Fibroblast of the aortic adventitia (primary cell): Measurements from ENCODE around the gene SPARCL1. TPM values are rescaled to one million over a fixed set of nuclear protein-coding genes. Genes with fewer than 3 reads are reported as not detected.

Experiments
- DNase-seq: peaks from one replicate; pipeline ENCODE4 v3.0.0-alpha.2; 2010; ENCODE audit warnings: low read depth
- H3K4me3 ChIP-seq: 2 replicates; pipeline ENCODE4 v1.5.1; 2011; ENCODE audit warnings: low read depth, mild to moderate bottlenecking, control low read depth, low read length, moderate library complexity
- CTCF ChIP-seq: IDR thresholded peaks from 2 replicates; pipeline ENCODE4 v1.5.1; 2011; ENCODE audit warnings: mild to moderate bottlenecking, low read length, control low read depth, inconsistent platforms; ENCODE audit not compliant: insufficient read depth
- total RNA-seq: library from RNA; depleted of rRNA; stranded (reverse); fragments of >200 nt; gene quantifications from 2 replicates; pipeline ENCODE4 v1.2.3, GENCODE V29; 2012; ENCODE audit warnings: low replicate concordance

SPARCL1 gene
- total RNA-seq, 1 donor = not detected

- TF ChIP-seq CTCF = no peak
- no peak overlapping the region for H3K4me3 ChIP-seq
- peak; percentile 96 for DNase-seq
Observed at GRCh38 chr4:87530868-87531267, 1.7 kb upstream of the SPARCL1 start.

GRCh38 chr4:87530229-87530628 is 1.1 kb upstream of the SPARCL1 start:
- no peak for DNase-seq
- no peak for TF ChIP-seq CTCF
- H3K4me3 ChIP-seq = no peak overlapping the region

DNA sequence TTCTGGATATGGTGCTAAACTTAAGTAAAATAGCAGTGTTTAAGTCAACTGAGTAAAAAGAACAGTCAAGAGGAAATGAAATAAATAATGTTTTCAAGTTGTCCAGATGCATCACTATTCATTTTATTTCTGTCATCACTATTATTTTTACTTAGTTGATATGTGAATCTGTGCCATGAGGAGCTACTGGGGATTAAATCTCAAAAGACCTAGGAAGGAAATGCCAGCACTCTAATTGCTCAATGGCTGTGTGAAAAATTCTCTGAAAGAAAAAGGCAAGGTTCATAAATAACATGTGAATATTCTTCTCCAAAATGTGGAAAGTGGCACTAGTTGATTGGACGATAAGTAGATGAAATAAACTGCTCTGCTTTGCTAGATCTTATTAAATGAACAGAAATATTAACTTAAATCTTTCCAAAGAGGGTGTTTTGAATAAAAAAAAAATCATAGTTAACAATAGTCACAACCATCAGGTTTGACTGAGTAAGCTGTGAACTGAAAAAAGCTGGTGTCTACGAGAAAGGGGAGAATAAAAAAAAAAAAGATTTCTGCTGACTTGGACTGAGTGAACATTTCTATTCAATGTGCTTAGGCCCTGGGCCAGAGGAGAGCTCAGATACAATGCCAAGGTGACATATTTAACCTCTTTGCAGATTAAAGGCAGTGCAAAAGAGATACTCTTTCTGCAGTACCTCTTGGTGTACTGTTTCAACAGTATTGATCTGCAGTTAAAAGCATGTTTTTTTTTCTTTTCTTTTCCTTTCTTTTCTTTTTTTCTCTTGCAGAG is 1.6 kb downstream of the SPARCL1 start:
- H3K4me3 ChIP-seq = no peak overlapping the region
- no peak for TF ChIP-seq CTCF
- DNase-seq = peak; percentile 59

- no peak overlapping the region for H3K4me3 ChIP-seq
- no peak for TF ChIP-seq CTCF
- DNase-seq = peak; percentile 80
Observed at GRCh38 chr4:87525636-87526295, 3.4 kb downstream of the SPARCL1 start.

DNA sequence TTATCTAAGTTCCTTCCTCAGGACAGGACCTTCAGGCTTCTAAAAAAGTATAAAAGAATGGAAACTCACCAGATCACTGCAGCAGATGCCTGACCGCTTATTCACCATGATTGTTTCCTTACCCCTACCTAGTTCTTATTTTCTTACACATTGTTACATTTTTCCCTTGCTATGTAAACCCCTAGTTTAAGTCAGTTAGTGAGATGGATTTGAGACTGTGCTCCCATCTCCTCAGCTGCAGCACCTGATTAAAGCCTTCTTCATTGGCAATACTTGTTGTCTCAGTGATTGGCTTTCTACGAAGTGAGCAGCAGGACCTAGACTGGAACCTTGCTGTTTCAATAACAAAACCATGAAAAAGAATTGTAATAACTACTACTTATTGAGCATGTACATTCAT is 4.7 kb downstream of the SPARCL1 start:
- H3K4me3 ChIP-seq = no peak overlapping the region
- DNase-seq = peak; percentile 67
- no peak for TF ChIP-seq CTCF

- no peak for TF ChIP-seq CTCF
- no peak for DNase-seq
- no peak overlapping the region for H3K4me3 ChIP-seq
Observed at GRCh38 chr4:87523307-87523706, 5.9 kb downstream of the SPARCL1 start.
